ENCODE measurements around the gene BRSK1.
A peak's percentile ranks its signal among the peaks of the same experiment; 100 is the strongest.

The BRSK1 gene

GRCh38 chr19:55254625-55254977 is 29.2 kb upstream of the BRSK1 start:
- no peak for DNase-seq

GRCh38 chr19:55255618-55256423 is 28.0 kb upstream of the BRSK1 start:
- peak; percentile 48 for DNase-seq

- no peak for DNase-seq
Measured at GRCh38 chr19:55256562-55257460, 27.0 kb upstream of the BRSK1 start.

GRCh38 chr19:55257461-55258420 is 26.1 kb upstream of the BRSK1 start:
- DNase-seq, result peak; percentile 47

- no peak for DNase-seq
Measured at GRCh38 chr19:55258476-55258827, 25.3 kb upstream of the BRSK1 start.

GRCh38 chr19:55258828-55259539 is 24.8 kb upstream of the BRSK1 start, which contains the start of gene PPP6R1:
PPP6R1 (minus strand) TSS chr19:55259017; CDS start chr19:55247103, 11,914 bp downstream.
- DNase-seq, result peak; percentile 97

GRCh38 chr19:55259540-55260210 is 24.1 kb upstream of the BRSK1 start:
- peak; percentile 30 for DNase-seq

GRCh38 chr19:55261671-55262126 is 22.1 kb upstream of the BRSK1 start:
- no peak for DNase-seq

- no peak for DNase-seq
Measured at GRCh38 chr19:55262359-55262758, 21.4 kb upstream of the BRSK1 start.

GRCh38 chr19:55264531-55264930 is 19.3 kb upstream of the BRSK1 start:
- no peak for DNase-seq

GRCh38 chr19:55265173-55265572 is 18.6 kb upstream of the BRSK1 start:
- DNase-seq, result no peak

- DNase-seq, result no peak
Measured at GRCh38 chr19:55265723-55266386, 17.9 kb upstream of the BRSK1 start.

GRCh38 chr19:55266404-55266803 is 17.4 kb upstream of the BRSK1 start:
- DNase-seq, result no peak

GRCh38 chr19:55266840-55267239 is 17.0 kb upstream of the BRSK1 start:
- no peak for DNase-seq

GRCh38 chr19:55269299-55269698 is 14.5 kb upstream of the BRSK1 start:
- no peak for DNase-seq

GRCh38 chr19:55270172-55270942 is 13.4 kb upstream of the BRSK1 start:
- DNase-seq, result no peak

GRCh38 chr19:55272142-55272541 is 11.7 kb upstream of the BRSK1 start:
- DNase-seq, result no peak

- DNase-seq, result no peak
Measured at GRCh38 chr19:55273978-55274707, 9.7 kb upstream of the BRSK1 start.

All from activated T-cell treated with anti-CD3 and anti-CD28 coated beads, Interleukin-2, amount 50 U/mL, for 1 hour (primary cell).